Bronchial epithelial cell (primary cell): ENCODE results near the gene PLEKHG4. TPM values are rescaled to one million over a fixed set of nuclear protein-coding genes. Genes with fewer than 3 reads are reported as not detected.

Experiments
- DNase-seq: peaks from one replicate; pipeline ENCODE4 v3.0.0-alpha.2; 2010; ENCODE audit warnings: low read depth
- FAIRE-seq: peaks from 2 replicates; lab custom pipeline; 2011; peaks lifted over from hg19 to GRCh38; lab: Jason Lieb, UNC
- H3K27me3 ChIP-seq: 2 replicates; pipeline ENCODE4 v1.5.1; 2011; ENCODE audit warnings: low read length; ENCODE audit not compliant: control insufficient read depth, insufficient read depth
- H3K36me3 ChIP-seq: 2 replicates; pipeline ENCODE4 v1.5.1; 2011; ENCODE audit warnings: low read length; ENCODE audit not compliant: control insufficient read depth, insufficient read depth
- H3K4me3 ChIP-seq: 2 replicates; pipeline ENCODE4 v1.5.1; 2011; ENCODE audit warnings: mild to moderate bottlenecking, low read depth, low read length, control low read depth
- total RNA-seq: library from RNA; depleted of rRNA; stranded (reverse); fragments of >200 nt; gene quantifications from 2 replicates; pipeline ENCODE4 v1.2.1, GENCODE V29; 2014
- TF ChIP-seq, protein P1 (sequence below): IDR thresholded peaks from 2 replicates; pipeline ENCODE4 v1.5.1; 2011; ENCODE audit warnings: mild to moderate bottlenecking, moderate library complexity, low read length, control low read depth, inconsistent platforms; ENCODE audit not compliant: insufficient read depth, severe bottlenecking

Gene PLEKHG4
- total RNA-seq, 1 donor from 2014 or later, result 11.6 TPM

DNA sequence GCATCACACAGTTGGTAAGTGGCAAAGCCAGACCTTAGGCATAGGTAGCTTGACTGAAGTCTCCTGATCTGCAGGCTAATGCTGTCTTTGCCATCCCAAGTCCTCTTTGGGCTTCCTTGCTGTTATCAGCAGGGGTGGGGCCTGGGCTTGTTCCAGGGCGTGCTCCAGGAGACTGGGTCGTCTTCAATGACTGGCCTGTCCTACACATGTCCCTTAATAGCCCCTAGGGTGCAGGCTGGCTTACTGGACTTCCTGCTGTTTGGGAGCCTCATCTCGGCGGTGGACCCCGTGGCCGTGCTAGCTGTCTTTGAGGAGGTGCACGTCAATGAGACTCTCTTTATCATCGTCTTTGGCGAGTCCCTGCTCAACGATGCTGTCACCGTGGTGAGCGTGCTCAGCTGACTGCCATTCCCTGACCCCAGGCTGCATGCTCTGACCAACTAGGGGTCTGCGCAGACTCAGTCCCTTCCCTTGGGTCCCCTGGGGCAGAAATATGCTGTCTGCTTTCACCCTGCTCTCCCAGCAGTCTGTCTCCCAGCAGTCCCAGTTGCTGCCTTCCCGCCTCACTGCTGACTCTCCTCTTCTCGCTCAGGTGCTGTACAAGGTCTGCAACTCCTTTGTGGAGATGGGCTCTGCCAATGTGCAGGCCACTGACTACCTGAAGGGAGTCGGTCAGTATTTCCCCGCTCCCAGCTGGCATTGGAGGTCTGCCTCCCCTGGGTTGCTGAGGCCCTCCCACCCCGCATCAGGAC is 24.4 kb upstream of the PLEKHG4 start:
- Histone ChIP-seq H3K36me3 (no peaks in the 10 kb centered on the region), H3K27me3 (no peaks in the 10 kb centered on the region), H3K4me3 (no peak overlapping the region)
- TF ChIP-seq, protein P1, sequence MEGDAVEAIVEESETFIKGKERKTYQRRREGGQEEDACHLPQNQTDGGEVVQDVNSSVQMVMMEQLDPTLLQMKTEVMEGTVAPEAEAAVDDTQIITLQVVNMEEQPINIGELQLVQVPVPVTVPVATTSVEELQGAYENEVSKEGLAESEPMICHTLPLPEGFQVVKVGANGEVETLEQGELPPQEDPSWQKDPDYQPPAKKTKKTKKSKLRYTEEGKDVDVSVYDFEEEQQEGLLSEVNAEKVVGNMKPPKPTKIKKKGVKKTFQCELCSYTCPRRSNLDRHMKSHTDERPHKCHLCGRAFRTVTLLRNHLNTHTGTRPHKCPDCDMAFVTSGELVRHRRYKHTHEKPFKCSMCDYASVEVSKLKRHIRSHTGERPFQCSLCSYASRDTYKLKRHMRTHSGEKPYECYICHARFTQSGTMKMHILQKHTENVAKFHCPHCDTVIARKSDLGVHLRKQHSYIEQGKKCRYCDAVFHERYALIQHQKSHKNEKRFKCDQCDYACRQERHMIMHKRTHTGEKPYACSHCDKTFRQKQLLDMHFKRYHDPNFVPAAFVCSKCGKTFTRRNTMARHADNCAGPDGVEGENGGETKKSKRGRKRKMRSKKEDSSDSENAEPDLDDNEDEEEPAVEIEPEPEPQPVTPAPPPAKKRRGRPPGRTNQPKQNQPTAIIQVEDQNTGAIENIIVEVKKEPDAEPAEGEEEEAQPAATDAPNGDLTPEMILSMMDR, result no peak
- FAIRE-seq, result no peak
- no peak for DNase-seq

DNA sequence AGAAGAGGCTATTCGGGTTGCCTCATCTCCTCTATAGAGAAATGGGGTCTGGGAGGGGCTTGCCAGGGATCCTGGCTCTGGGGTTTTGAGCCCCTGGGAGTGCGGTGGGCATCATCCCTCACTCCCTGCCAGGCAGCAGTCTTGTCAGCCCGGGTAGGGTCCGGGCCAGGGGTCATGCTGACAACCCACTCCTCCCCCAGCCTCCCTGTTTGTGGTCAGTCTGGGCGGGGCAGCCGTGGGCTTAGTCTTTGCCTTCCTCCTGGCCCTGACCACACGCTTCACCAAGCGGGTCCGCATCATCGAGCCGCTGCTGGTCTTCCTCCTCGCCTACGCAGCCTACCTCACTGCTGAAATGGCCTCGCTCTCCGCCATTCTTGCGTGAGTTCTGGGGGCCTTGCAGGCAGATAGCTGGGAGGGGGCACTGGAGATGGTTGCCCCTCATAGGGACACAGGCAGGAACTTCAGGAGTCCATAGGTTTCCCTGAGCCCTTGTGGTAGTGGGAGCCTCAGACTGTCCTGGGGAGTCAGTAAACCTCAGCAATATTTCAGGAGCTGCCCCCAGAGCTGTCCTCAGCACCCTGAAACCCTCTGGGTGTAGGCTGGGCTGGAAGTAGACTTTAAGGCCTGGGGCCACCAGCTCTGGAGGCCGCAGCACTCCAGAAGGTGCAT is 23.6 kb upstream of the PLEKHG4 start:
- TF ChIP-seq, protein P1, result no peak
- Histone ChIP-seq H3K36me3 (no peaks in the 10 kb centered on the region), H3K27me3 (no peaks in the 10 kb centered on the region), H3K4me3 (no peak overlapping the region)
- no peak for DNase-seq
- FAIRE-seq, result no peak

DNA sequence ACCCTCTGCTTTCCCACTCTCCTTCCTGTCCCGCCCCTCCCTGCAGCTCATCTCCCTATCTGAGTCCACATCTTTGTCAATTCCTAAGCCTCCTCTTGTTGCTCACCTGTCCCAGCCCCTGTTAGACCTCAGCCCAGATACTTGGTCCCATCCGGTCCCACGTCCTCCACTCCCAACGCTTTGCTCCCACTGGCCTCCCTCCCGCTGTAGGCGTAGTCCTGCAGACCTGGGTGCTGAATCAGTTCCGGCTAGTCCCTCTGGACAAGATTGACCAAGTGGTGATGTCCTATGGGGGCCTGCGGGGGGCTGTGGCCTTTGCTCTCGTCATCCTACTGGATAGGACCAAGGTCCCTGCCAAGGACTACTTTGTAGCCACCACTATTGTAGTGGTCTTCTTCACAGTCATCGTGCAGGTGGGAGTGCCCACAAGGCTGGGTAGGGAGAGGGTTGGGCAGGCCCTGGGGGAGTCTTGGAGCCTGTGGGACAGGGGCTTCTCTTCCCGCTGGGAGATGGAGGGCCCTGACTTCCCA is 22.6 kb upstream of the PLEKHG4 start:
- no peak overlapping the region for H3K4me3 ChIP-seq
- no peak for DNase-seq
- no peaks in the 10 kb centered on the region for H3K36me3 ChIP-seq
- TF ChIP-seq, protein P1, result no peak
- FAIRE-seq, result no peak
- no peaks in the 10 kb centered on the region for H3K27me3 ChIP-seq

DNA sequence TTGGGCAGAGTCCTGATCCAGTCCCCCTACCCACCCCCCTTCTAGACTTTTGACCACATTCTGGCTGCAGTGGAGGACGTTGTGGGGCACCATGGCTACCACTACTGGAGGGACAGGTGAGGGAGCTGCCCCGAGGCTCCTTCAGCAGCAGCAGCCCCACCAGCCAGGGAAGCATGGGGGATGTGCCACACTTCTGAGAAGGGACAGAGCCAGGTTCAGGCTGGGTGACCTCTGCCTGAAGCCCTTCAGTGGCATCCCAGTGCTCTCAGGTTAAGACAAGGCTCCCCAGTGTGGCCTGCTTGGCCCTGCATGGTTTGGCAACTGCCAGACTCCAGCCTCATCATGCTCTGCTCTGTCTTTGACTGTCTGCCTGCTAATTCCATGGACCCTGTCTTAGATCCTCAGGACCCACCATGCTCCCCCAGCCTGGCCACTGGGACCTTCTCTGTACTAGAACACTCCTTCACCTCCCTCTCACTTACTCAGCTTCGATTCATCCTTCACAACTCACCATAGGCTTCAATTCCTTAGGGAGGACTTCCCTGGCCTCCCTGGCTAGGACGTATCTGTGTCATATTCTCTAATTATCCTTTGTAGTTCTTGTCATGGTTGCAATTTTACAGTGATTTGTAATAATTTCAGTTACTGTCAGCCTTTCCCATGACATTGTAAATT is 21.7 kb upstream of the PLEKHG4 start:
- no peak overlapping the region for H3K4me3 ChIP-seq
- H3K36me3 ChIP-seq, result no peaks in the 10 kb centered on the region
- H3K27me3 ChIP-seq, result no peaks in the 10 kb centered on the region
- no peak for DNase-seq
- no peak for FAIRE-seq
- TF ChIP-seq, protein P1, result no peak

DNA sequence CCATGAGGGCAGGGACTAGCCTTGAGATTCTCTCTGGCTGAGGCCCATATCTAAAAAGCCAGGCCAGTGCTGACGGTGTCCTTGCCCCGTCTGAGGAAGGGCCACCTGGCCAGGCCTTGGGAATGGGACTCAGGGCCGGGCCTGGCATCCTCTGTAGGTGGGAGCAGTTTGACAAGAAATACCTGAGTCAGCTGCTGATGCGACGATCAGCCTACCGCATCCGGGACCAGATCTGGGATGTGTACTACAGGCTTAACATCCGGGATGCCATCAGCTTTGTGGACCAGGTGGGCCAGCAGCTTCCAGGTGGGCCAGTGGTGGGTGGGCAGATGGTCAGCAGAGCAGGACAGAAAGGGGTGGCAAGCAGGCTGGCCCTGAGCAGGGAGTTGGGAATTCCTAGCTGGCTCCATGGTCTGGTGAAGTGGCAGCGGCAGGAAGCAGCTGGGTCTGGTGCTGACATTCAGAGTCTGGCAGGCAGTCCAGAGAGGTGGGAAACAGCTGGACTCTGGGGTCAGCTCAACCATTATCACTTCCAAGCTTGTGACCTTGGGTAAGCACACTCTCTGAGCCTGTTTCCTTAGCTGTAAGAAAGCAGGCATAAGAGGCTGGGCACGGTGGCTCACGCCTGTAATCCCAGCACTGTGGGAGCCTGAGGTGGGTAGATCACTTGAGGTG is 21.0 kb upstream of the PLEKHG4 start:
- no peak for DNase-seq
- no peak for FAIRE-seq
- TF ChIP-seq, protein P1, result no peak
- H3K27me3 ChIP-seq, result no peaks in the 10 kb centered on the region
- H3K36me3 ChIP-seq, result no peaks in the 10 kb centered on the region
- no peak overlapping the region for H3K4me3 ChIP-seq
